GM21528 (cell line): ENCODE measurements around the gene ZNF606.
"Not testable (repeated sequence)": the region's sequence is repeated elsewhere in the genome, so short reads cannot be mapped to it uniquely, and the experiment has no call there.

ENCODE experiments used
- ATAC-seq: cut with Tn5 transposase; IDR thresholded peaks from one replicate; pipeline ENCODE4 v1.9.1; 2021; ENCODE audit warnings: mild to moderate bottlenecking, moderate library complexity; ENCODE audit not compliant: unreplicated experiment, low FRiP score

The ZNF606 gene

GRCh38 chr19:58014141-58014540 is 11.5 kb upstream of the ZNF606 start:
- ATAC-seq: no peak

GRCh38 chr19:58010507-58010906 is 7.9 kb upstream of the ZNF606 start:
- ATAC-seq: no peak

- no peak for ATAC-seq
These were observed 7.2 kb upstream of the ZNF606 start for GRCh38 chr19:58009666-58010301.

GRCh38 chr19:58009301-58009665 is 6.7 kb upstream of the ZNF606 start:
- ATAC-seq: no peak

- ATAC-seq: not testable (repeated sequence)
These were observed 6.3 kb upstream of the ZNF606 start for GRCh38 chr19:58008877-58009276.

- no peak for ATAC-seq
These were observed 4.7 kb upstream of the ZNF606 start for GRCh38 chr19:58007285-58007684.

- ATAC-seq: no peak
These were observed 681 bp upstream of the ZNF606 start for GRCh38 chr19:58003174-58003828.

- peak; percentile 3 for ATAC-seq
These were observed 688 bp downstream of the ZNF606 start for GRCh38 chr19:58001895-58002369.

- no peak for ATAC-seq
These were observed 1.9 kb downstream of the ZNF606 start for GRCh38 chr19:58000677-58001076.

- no peak for ATAC-seq
These were observed 9.8 kb downstream of the ZNF606 start for GRCh38 chr19:57992841-57993240.

GRCh38 chr19:57978586-57979289 is 23.9 kb downstream of the ZNF606 start:
- no peak for ATAC-seq

- ATAC-seq: no peak
These were observed 28.2 kb downstream of the ZNF606 start, which contains the start of gene C19orf18 for GRCh38 chr19:57974434-57974833. TSS of gene C19orf18 (minus strand) at chr19:57974534. CDS start at chr19:57974432, 102 bp downstream.

- ATAC-seq: no peak
These were observed 37.9 kb downstream of the ZNF606 start for GRCh38 chr19:57964761-57965160.

- no peak for ATAC-seq
These were observed 40.8 kb downstream of the ZNF606 start for GRCh38 chr19:57961785-57962184.

- ATAC-seq: no peak
These were observed 47.6 kb downstream of the ZNF606 start for GRCh38 chr19:57954996-57955395.

- no peak for ATAC-seq
These were observed 52.9 kb downstream of the ZNF606 start for GRCh38 chr19:57949702-57950101.

GRCh38 chr19:57949296-57949695 is 53.3 kb downstream of the ZNF606 start:
- ATAC-seq: no peak

GRCh38 chr19:57947419-57948134 is 55.0 kb downstream of the ZNF606 start, which contains the start of gene ZNF256:
TSS of gene ZNF256 (minus strand) at chr19:57947706. CDS start at chr19:57947474, 232 bp downstream.
- ATAC-seq: peak; percentile 85

- peak; percentile 5 for ATAC-seq
These were observed 55.6 kb downstream of the ZNF606 start for GRCh38 chr19:57947088-57947418.

- no peak for ATAC-seq
These were observed 56.3 kb downstream of the ZNF606 start for GRCh38 chr19:57946316-57946715.

- no peak for ATAC-seq
These were observed 61.0 kb downstream of the ZNF606 start for GRCh38 chr19:57941593-57941992.
